Measurements from ENCODE around the gene SNURF.

- no peak for TF ChIP-seq CTCF (IDR thresholded peaks at IDR 0.05)
- no peak for TF ChIP-seq POLR2A (IDR thresholded peaks at IDR 0.05)
Measured at GRCh38 chr15:24957691-24958090, 2.9 kb downstream of the SNURF start.

Measured in lower leg skin (tissue), 3 donors.